ENCODE results near the gene KIAA1755. TPM values are rescaled to one million over a fixed set of nuclear protein-coding genes. Genes with fewer than 3 reads are reported as not detected.
A peak's percentile ranks its signal among the peaks of the same experiment; 100 is the strongest.

The KIAA1755 gene
- total RNA-seq, 4 donors from 2014 or later: 0.12 to 3.4 (median 0.39) TPM

DNA sequence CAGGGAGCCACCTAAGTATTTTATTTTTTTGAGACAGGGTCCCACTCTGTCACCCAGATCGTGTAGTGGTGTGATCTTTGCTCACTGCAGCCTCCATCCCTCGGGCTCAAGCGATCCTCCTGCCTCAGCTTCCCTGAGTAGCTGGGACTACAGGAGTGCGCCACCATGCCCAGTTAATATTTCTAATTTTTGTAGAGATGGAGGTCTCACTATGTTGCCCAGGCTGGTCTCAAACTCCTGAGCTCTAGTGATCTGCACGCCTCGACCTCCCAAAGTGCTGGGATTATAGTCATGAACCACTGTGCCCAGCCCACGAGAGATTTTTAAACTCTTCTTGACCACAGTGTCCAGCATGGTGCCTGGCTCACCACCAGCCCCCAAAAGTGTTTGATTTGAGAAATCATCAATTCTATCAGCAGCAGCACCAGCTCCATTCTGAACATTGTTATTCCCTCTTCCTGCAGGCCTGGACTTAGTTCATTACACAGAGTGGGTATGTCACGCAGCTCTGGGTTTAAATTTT is 93.1 kb downstream of the KIAA1755 start:
- peaks cover 21 to 78% (median 33%) of the 10 kb centered on the region in 3 donors for H3K4me1 ChIP-seq
- TF ChIP-seq CTCF (IDR thresholded peaks at IDR 0.05): no peak
- no peak for TF ChIP-seq POLR2A (IDR thresholded peaks at IDR 0.05)
- no peak overlapping the region for H3K4me3 ChIP-seq
- WGBS, 2 donors: 91 to 92% methylated on average over 8 of the region's 8 CpGs
- no peaks in the 10 kb centered on the region for H3K36me3 ChIP-seq
- intact Hi-C loops (cut with DNase I): loop anchor here (10.0 kb wide), 1 partner anchor 93 kb away; no protein-coding TSS in a partner anchor
- no peaks in the 10 kb centered on the region for H3K9me3 ChIP-seq
- no peak for DNase-seq
- no peaks in the 10 kb centered on the region for H3K27me3 ChIP-seq
- peak overlapping the region; percentile 11 to 87 (median 60) for H3K27ac ChIP-seq

DNA sequence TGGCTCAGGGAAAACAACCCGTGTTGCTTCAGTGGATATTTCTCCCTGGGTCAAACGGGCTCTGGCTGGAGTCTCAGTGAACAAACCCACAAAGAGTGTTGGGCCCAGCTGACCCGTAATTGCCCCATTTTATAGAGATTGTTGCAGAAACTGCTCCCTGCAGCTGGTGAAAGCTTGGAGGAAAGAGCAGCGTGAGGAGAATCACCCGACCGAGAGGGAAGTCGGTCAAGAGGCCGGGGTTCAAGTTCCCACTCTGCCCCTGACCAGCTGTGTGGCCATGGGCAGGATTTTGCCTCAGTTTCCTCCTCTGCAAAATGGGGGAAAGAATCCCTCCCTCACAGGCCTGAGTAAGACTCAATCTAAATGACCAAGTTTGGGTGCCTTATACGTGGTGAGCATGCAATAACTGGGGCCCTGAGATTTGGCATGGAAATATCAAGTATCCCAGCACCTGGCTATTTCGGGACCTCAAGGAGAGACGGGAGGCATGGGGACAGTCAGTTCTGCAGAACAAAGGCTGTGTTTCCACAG is 93.8 kb downstream of the KIAA1755 start:
- no peak for DNase-seq
- intact Hi-C loops (cut with DNase I): loop anchor here (10.0 kb wide), 1 partner anchor 92 kb away; no protein-coding TSS in a partner anchor

DNA sequence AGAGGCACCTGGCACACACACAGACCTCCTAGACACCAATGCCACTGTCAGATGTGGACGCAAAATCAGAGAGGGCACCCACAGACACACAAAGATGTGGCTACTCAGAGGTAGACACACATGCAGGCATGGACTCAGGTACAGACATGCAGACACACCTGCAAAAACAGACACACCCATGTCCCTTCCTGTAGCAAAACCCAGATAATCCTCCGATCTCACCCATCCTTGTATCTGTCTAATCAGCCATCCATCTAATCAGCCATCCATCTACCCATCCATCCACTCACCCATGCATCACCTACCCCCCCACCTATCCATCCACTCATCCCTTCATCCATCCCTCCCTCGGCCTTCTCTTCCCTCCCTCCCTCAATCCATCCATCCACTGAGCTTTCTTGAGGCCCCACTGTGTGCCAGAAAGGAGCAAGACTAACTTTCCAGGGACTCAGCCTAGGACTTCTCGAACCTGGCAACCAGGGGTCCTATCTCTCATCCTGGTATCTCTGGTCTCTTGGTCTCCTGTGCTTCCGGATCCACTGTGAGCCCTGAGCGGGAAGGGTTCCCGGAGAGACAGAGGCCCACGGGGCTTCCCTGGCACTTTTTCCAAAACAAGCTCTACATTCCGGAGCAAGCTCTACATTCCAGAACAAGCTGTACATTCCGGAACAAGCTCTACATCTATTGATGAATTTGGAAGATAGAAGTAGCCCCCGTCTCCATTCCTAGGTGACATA is 94.4 kb downstream of the KIAA1755 start:
- DNase-seq: no peak
- peak overlapping the region; percentile 18 to 87 (median 60) for H3K27ac ChIP-seq
- no peaks in the 10 kb centered on the region for H3K36me3 ChIP-seq
- no peaks in the 10 kb centered on the region for H3K9me3 ChIP-seq
- peaks cover 21 to 79% (median 33%) of the 10 kb centered on the region in 3 donors for H3K4me1 ChIP-seq
- H3K27me3 ChIP-seq: no peaks in the 10 kb centered on the region
- WGBS, 2 donors: 71 to 82% methylated on average over 6 to 10 of the region's 11 CpGs
- H3K4me3 ChIP-seq: peak overlapping the region in 1 of 4 donors; percentile 51
- intact Hi-C loops (cut with DNase I): loop anchor here (10.0 kb wide), 1 partner anchor 91 kb away; no protein-coding TSS in a partner anchor
- TF ChIP-seq CTCF (IDR thresholded peaks at IDR 0.05) (no peak), POLR2A (IDR thresholded peaks at IDR 0.05) (no peak)

More for the DNA sequence above, 93.8 kb downstream of the KIAA1755 start:
- Histone ChIP-seq H3K27ac (peak overlapping the region; percentile 18 to 87 (median 60)), H3K9me3 (no peaks in the 10 kb centered on the region), H3K27me3 (no peaks in the 10 kb centered on the region), H3K4me1 (peaks cover 21 to 83% (median 33%) of the 10 kb centered on the region in 3 donors), H3K4me3 (no peak overlapping the region), H3K36me3 (no peaks in the 10 kb centered on the region)
- TF ChIP-seq CTCF (IDR thresholded peaks at IDR 0.05) (no peak), POLR2A (IDR thresholded peaks at IDR 0.05) (no peak)
- WGBS, 2 donors: 73 to 83% methylated on average over 7 to 10 of the region's 11 CpGs

DNA sequence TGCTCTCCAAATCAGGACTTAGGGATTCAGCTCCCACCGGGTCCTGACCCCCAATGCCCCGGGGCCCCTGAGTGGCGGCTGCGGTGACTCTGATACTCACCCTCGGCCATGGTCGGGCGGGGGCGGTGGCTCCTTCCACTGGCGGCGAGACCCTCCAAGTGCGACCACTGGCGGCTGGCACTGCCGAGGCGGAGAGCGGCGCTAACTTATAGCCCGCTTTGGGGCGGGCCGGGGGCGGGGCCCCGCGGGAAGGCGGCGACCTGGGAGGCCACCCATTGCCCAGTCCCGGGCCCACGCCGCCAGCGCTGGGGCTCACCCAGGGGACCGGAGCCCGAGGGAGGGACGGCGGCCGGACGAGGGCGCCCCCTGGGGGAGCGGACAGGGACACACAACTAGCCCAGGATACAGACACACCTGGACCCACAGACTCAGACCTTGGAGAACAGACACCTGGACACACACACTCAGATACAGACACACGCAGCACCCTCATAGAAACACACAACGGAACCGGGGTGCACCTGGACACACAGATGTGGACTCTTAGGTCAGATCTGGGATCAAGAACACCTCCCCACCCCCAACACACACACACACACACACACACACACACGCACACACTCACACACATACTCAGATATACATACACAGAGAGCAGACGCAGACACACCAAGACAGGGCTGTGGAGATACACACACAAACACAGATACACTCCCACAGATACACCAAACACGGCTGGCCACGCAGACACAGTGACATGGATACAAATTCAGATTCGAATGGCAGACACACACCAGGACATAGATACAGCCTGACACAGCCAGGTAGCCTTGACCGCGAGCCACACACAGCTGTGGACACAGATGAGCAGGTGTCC is 95.2 kb downstream of the KIAA1755 start, which contains the start of gene TGM2:
TSS of gene TGM2 (minus strand) at position 182 of the 877 bp plus-strand sequence. CDS start at position 110, 72 bp downstream.
- TF ChIP-seq POLR2A (IDR thresholded peaks at IDR 0.05) (peak in 1 of 4 donors; percentile 30), CTCF (IDR thresholded peaks at IDR 0.05) (peak; percentile 48 to 87 (median 80))
- 22 to 37% methylated on average over 12 to 16 of the region's 46 CpGs for WGBS, 2 donors
- Histone ChIP-seq H3K4me3 (peak within 1 kb of the TSS; percentile 25 to 69 (median 46)), H3K27me3 (no peaks in the 10 kb centered on the region), H3K27ac (peak within 1 kb of the TSS; percentile 13 to 87 (median 75)), H3K36me3 (no peaks in the 10 kb centered on the region), H3K4me1 (peaks cover 21 to 75% (median 36%) of the 10 kb centered on the region in 3 donors), H3K9me3 (no peaks in the 10 kb centered on the region)
- intact Hi-C loops (cut with DNase I): loop anchor here (10.0 kb wide), 1 partner anchor 91 kb away; no protein-coding TSS in a partner anchor
- DNase-seq: peak; percentile 14
